Sigmoid colon (tissue), 7 donors: Measurements from ENCODE around the gene SNUPN. TPM values are rescaled to one million over a fixed set of nuclear protein-coding genes. Genes with fewer than 3 reads are reported as not detected.

Experiments
- DNase-seq: peaks from one replicate; pipeline ENCODE4 v3.0.0-alpha.2; 2019
- H3K27ac ChIP-seq, 4 donors: fragments of 200-600 bp; sonication (generic); one replicate each; pipeline ENCODE4 v1.5.1; 2016 to 2019; ENCODE audit warnings: mild to moderate bottlenecking in 1 of 4
- H3K27me3 ChIP-seq, 3 donors: fragments of 200-600 bp; sonication (generic); one replicate each; pipeline ENCODE4 v1.5.1; 2019; ENCODE audit warnings: mild to moderate bottlenecking in 1 of 3
- H3K36me3 ChIP-seq, 4 donors: fragments of 200-600 bp; sonication (generic); one replicate each; pipeline ENCODE4 v1.5.1; 2016 to 2019
- H3K4me1 ChIP-seq, 4 donors: fragments of 200-600 bp; sonication (generic); one replicate each; pipeline ENCODE4 v1.5.1; 2017 to 2019
- H3K4me3 ChIP-seq, 4 donors: fragments of 200-600 bp; sonication (generic); one replicate each; pipeline ENCODE4 v1.5.1; 2017 to 2019; ENCODE audit warnings: mild to moderate bottlenecking in 2 of 4, moderate library complexity in 1 of 4
- H3K9me3 ChIP-seq, 4 donors: fragments of 200-600 bp in 3 of 4; sonication (generic) in 3 of 4; one replicate each; pipeline versions ENCODE4 v1.5.1 to v1.6.1; 2013 to 2019
- EP300 ChIP-seq, 4 donors: sonication (generic); formaldehyde crosslinking; IDR thresholded peaks; one replicate each; pipeline ENCODE4 v1.6.1; 2017; ENCODE audit warnings: antibody characterized with exemption in 4 of 4
- POLR2A ChIP-seq, 2 donors: fragments of 450-650 bp; IDR thresholded peaks; one replicate each; pipeline ENCODE4 v1.6.1; 2016; ENCODE audit warnings: antibody characterized with exemption in 2 of 2, mild to moderate bottlenecking in 2 of 2, moderate library complexity in 2 of 2
- POLR2AphosphoS5 ChIP-seq, 4 donors: sonication (generic); formaldehyde crosslinking; IDR thresholded peaks; one replicate each; pipeline ENCODE4 v1.6.1; 2017; ENCODE audit warnings: antibody characterized with exemption in 4 of 4
- WGBS, 2 donors: extraction: QIAGEN DNeasy Blood & Tissue Kit; methylation state at CpG; one replicate each; pipeline ENCODE4 v1.1.7; 2013; 5-methylcytosine and 5-hydroxymethylcytosine counted together
- intact Hi-C: fragments of 100-400 bp; cut with DNase I; formaldehyde crosslinking; loops from one replicate; pipeline ENCODE4 v1.15.1; 2023
- polyA plus RNA-seq, 3 donors: library from polyadenylated mRNA; stranded (reverse); fragments of 200-250 nt; gene quantifications; one replicate each; pipeline ENCODE4 v1.2.3, GENCODE V29; 2013
- total RNA-seq, 4 donors: library from RNA; depleted of rRNA; stranded (reverse); fragments of >200 nt; gene quantifications; one replicate each; pipeline ENCODE4 v1.1.0, GENCODE V29; 2016
- TF ChIP-seq, protein P1 (sequence below), 4 experiments: fragments of 450-650 bp in 3 of 4; fragments of 200-600 bp in 1 of 4; IDR thresholded peaks; one replicate each; pipeline ENCODE4 v1.5.1; 2016 to 2019; ENCODE audit warnings: antibody characterized with exemption in 4 of 4, mild to moderate bottlenecking in 3 of 4, moderate library complexity in 2 of 4
- donor health status: healthy with polysubstance abuse.
- donor health status: Bipolar disorder and iron deficiency.
- donor health status: healthy.

The SNUPN gene
- total and polyA plus RNA-seq, 7 donors, result 15.3 to 28.6 (median 21.6) TPM

DNA sequence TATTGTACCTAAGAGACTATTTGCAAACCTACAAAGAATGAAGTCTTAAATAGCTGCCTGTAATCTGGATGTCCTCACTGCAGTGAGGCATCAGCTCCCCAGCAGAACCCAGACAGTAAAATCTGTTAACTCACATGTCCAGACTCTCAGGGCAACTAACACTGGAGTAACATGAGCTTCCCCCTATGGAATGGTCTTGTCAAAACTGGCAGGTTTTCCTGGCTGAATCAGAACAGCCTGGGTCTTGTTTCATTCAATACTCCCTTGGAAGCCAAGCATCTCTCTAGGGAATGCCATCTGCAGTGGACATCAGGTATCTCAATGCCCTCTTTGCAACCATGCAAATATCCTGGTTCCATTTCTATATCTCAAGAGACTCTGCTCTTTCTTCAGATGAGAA is 70.8 kb downstream of the SNUPN start:
- TF ChIP-seq POLR2AphosphoS5 (IDR thresholded peaks at IDR 0.05) (no peak), POLR2A (IDR thresholded peaks at IDR 0.05) (no peak), EP300 (IDR thresholded peaks at IDR 0.05) (no peak)
- TF ChIP-seq, protein P1, sequence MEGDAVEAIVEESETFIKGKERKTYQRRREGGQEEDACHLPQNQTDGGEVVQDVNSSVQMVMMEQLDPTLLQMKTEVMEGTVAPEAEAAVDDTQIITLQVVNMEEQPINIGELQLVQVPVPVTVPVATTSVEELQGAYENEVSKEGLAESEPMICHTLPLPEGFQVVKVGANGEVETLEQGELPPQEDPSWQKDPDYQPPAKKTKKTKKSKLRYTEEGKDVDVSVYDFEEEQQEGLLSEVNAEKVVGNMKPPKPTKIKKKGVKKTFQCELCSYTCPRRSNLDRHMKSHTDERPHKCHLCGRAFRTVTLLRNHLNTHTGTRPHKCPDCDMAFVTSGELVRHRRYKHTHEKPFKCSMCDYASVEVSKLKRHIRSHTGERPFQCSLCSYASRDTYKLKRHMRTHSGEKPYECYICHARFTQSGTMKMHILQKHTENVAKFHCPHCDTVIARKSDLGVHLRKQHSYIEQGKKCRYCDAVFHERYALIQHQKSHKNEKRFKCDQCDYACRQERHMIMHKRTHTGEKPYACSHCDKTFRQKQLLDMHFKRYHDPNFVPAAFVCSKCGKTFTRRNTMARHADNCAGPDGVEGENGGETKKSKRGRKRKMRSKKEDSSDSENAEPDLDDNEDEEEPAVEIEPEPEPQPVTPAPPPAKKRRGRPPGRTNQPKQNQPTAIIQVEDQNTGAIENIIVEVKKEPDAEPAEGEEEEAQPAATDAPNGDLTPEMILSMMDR (IDR thresholded peaks at IDR 0.05), result no peak
- H3K4me3 ChIP-seq, result no peak overlapping the region
- H3K4me1 ChIP-seq, result no peaks in the 10 kb centered on the region
- intact Hi-C loops, result no loop called here
- H3K27ac ChIP-seq, result no peak overlapping the region
- H3K9me3 ChIP-seq, result no peaks in the 10 kb centered on the region
- H3K36me3 ChIP-seq, result no peaks in the 10 kb centered on the region
- H3K27me3 ChIP-seq, result no peaks in the 10 kb centered on the region
- DNase-seq, result no peak

GRCh38 chr15:75553659-75554058 is 71.9 kb downstream of the SNUPN start:
- H3K36me3 ChIP-seq, result no peaks in the 10 kb centered on the region
- H3K9me3 ChIP-seq, result no peaks in the 10 kb centered on the region
- DNase-seq, result no peak
- no peak overlapping the region for H3K27ac ChIP-seq
- no peak overlapping the region for H3K4me3 ChIP-seq
- TF ChIP-seq, protein P1 (IDR thresholded peaks at IDR 0.05), result no peak
- no peak for TF ChIP-seq POLR2AphosphoS5 (IDR thresholded peaks at IDR 0.05)
- no peak for TF ChIP-seq POLR2A (IDR thresholded peaks at IDR 0.05)
- TF ChIP-seq EP300 (IDR thresholded peaks at IDR 0.05), result no peak
- H3K4me1 ChIP-seq, result no peaks in the 10 kb centered on the region
- no peaks in the 10 kb centered on the region for H3K27me3 ChIP-seq
- intact Hi-C loops, result no loop called here

DNA sequence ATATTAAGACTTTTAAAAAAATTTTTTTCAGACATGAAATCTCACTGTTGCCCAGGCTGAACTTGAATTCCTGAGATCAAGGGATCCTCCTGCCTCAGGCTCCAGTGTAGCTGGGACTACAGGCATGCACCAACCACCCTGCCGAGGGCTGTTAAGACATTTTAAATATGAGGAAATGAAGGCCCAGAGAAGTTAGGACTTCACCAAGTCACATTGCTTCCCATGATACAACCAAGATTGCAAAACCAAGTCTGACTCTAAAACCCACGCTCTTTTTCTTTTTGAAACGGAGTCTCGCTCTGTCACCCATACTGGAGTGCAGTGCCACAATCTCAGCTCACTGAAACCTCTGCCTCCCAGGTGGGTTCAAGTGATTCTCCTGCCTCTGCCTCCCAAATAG is 74.4 kb downstream of the SNUPN start:
- no peak for TF ChIP-seq EP300 (IDR thresholded peaks at IDR 0.05)
- no peak for TF ChIP-seq POLR2A (IDR thresholded peaks at IDR 0.05)
- TF ChIP-seq, protein P1 (IDR thresholded peaks at IDR 0.05), result no peak
- no peak for TF ChIP-seq POLR2AphosphoS5 (IDR thresholded peaks at IDR 0.05)
- H3K4me3 ChIP-seq, result no peak overlapping the region
- intact Hi-C loops, result no loop called here
- H3K9me3 ChIP-seq, result no peaks in the 10 kb centered on the region
- no peak for DNase-seq
- H3K36me3 ChIP-seq, result no peaks in the 10 kb centered on the region
- WGBS, 2 donors, result 90 to 91% methylated on average over 4 of the region's 4 CpGs
- no peaks in the 10 kb centered on the region for H3K27me3 ChIP-seq
- H3K27ac ChIP-seq, result no peak overlapping the region
- no peaks in the 10 kb centered on the region for H3K4me1 ChIP-seq

Other genes starting within 250 kb of the SNUPN start
- 10 to 100 TPM; 34.6 to 41.8 (median 39.3) TPM for gene SIN3A, start 174.0 kb downstream of the SNUPN start, total RNA-seq
- gene SIN3A, start 174.0 kb downstream of the SNUPN start, polyA plus RNA-seq, result 10 to 100 TPM in 1 of 3 donors, 1 to 10 TPM in 2; 7.9 to 24.2 (median 9.0) TPM
- 10 to 100 TPM; 12.2 to 21.0 (median 17.2) TPM for gene PTPN9, start 46.4 kb downstream of the SNUPN start, total RNA-seq
- 10 to 100 TPM; 19.2 to 23.1 (median 19.8) TPM for gene PTPN9, start 46.4 kb downstream of the SNUPN start, polyA plus RNA-seq
- gene IMP3, start 14.5 kb upstream of the SNUPN start, total RNA-seq, result 100 to 1,000 TPM in 1 of 4 donors, 10 to 100 TPM in 3; 55.4 to 117 (median 84.3) TPM
- 10 to 100 TPM; 58.3 to 94.1 (median 62.0) TPM for gene IMP3, start 14.5 kb upstream of the SNUPN start, polyA plus RNA-seq
- gene SNX33, start 22.2 kb upstream of the SNUPN start, total RNA-seq, result 10 to 100 TPM; 20.1 to 32.7 (median 25.8) TPM
- 10 to 100 TPM in 2 of 3 donors, 1 to 10 TPM in 1; 9.0 to 20.9 (median 12.7) TPM for gene SNX33, start 22.2 kb upstream of the SNUPN start, polyA plus RNA-seq
- 100 to 1,000 TPM in 2 of 4 donors, 10 to 100 TPM in 2; 45.7 to 151 (median 93.9) TPM for gene CSPG4, start 87.1 kb upstream of the SNUPN start, total RNA-seq
- 1 to 10 TPM in 1 of 3 donors, under 1 TPM in 2; 0.23 to 8.4 (median 0.60) TPM for gene CSPG4, start 87.1 kb upstream of the SNUPN start, polyA plus RNA-seq
- 100 to 1,000 TPM in 1 of 4 donors, 10 to 100 TPM in 3; 69.5 to 101 (median 97.9) TPM for gene UBE2Q2, start 217.7 kb upstream of the SNUPN start, total RNA-seq
- gene UBE2Q2, start 217.7 kb upstream of the SNUPN start, polyA plus RNA-seq, result 10 to 100 TPM; 16.9 to 29.4 (median 18.0) TPM